Measurements from ENCODE around the gene HTR3B.

The HTR3B gene

GRCh38 chr11:113880971-113881370 is 23.6 kb upstream of the HTR3B start:
- TF ChIP-seq EZH2phosphoT487 (IDR thresholded peaks at IDR 0.05; ENCODE audit: borderline replicate concordance) (no peak), CTCF (conservative IDR thresholded peaks at IDR 0.05; ENCODE audit: low read length) (no peak)
- Histone ChIP-seq H3K9ac (ENCODE audit: low read depth, low read length, poor library complexity, severe bottlenecking) (no peak overlapping the region), H3K9me2 (replicated peaks; ENCODE audit: low read depth, low read length) (no peaks in the 10 kb centered on the region), H3K4me1 (ENCODE audit: insufficient read depth, low read length, poor library complexity, severe bottlenecking) (peaks cover 17% of the 10 kb centered on the region), H3F3A (ENCODE audit: low read depth) (no peaks in the 10 kb centered on the region), H3K4me2 (ENCODE audit: low read depth, low read length, poor library complexity, severe bottlenecking) (no peak overlapping the region), H3K79me2 (ENCODE audit: insufficient read depth, low read length) (peaks cover 14% of the 10 kb centered on the region; the same call in 1 of the 2 replicates), H3K36me3 (ENCODE audit: insufficient read depth, low read length) (no peaks in the 10 kb centered on the region), H4K20me1 (ENCODE audit: insufficient read depth, low read length, poor library complexity, severe bottlenecking) (no peaks in the 10 kb centered on the region), H3K9me3 (ENCODE audit: insufficient read depth, low read depth, low read length) (no peaks in the 10 kb centered on the region), H3K4me3 (ENCODE audit: low read length, poor library complexity, severe bottlenecking) (no peak overlapping the region), H3K27me3 (ENCODE audit: insufficient read depth, low read length, poor library complexity, severe bottlenecking) (no peaks in the 10 kb centered on the region), H2AFZ (ENCODE audit: low read length) (no peak overlapping the region)

DNA sequence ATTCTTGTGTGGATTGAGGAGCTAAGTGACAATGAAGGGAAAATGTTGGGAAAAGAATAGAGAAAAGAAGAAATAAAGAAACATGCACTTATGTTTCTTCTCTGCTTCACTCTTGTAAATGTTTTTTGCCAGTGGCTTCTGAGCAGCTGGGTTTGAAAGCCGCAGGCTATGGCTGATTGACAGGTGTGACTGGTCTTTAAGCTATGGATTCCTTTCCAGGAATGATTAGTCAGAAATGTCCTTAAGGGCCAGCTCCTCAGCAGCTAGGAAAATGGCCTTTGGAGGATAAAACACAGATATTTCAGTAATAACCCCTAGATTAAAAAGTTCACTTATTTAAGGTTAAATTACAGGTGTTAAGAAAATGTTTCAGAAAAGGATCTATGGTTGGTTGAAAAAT is 22.7 kb upstream of the HTR3B start:
- no peak overlapping the region for H3K4me3 ChIP-seq (ENCODE audit: low read length, poor library complexity, severe bottlenecking)
- H4K20me1 ChIP-seq (ENCODE audit: insufficient read depth, low read length, poor library complexity, severe bottlenecking), result no peaks in the 10 kb centered on the region
- no peak overlapping the region for H3K9ac ChIP-seq (ENCODE audit: low read depth, low read length, poor library complexity, severe bottlenecking)
- H3K9me2 ChIP-seq (replicated peaks; ENCODE audit: low read depth, low read length), result no peaks in the 10 kb centered on the region
- peaks cover 11% of the 10 kb centered on the region for H3K4me1 ChIP-seq (ENCODE audit: insufficient read depth, low read length, poor library complexity, severe bottlenecking)
- no peak overlapping the region for H2AFZ ChIP-seq (ENCODE audit: low read length)
- no peaks in the 10 kb centered on the region for H3F3A ChIP-seq (ENCODE audit: low read depth)
- H3K36me3 ChIP-seq (ENCODE audit: insufficient read depth, low read length), result no peaks in the 10 kb centered on the region
- no peak for TF ChIP-seq CTCF (conservative IDR thresholded peaks at IDR 0.05; ENCODE audit: low read length)
- TF ChIP-seq EZH2phosphoT487 (IDR thresholded peaks at IDR 0.05; ENCODE audit: borderline replicate concordance), result no peak
- no peaks in the 10 kb centered on the region for H3K27me3 ChIP-seq (ENCODE audit: insufficient read depth, low read length, poor library complexity, severe bottlenecking)
- no peak overlapping the region for H3K4me2 ChIP-seq (ENCODE audit: low read depth, low read length, poor library complexity, severe bottlenecking)
- H3K79me2 ChIP-seq (ENCODE audit: insufficient read depth, low read length), result peaks cover 5% of the 10 kb centered on the region; the same call in 1 of the 2 replicates
- no peaks in the 10 kb centered on the region for H3K9me3 ChIP-seq (ENCODE audit: insufficient read depth, low read depth, low read length)

DNA sequence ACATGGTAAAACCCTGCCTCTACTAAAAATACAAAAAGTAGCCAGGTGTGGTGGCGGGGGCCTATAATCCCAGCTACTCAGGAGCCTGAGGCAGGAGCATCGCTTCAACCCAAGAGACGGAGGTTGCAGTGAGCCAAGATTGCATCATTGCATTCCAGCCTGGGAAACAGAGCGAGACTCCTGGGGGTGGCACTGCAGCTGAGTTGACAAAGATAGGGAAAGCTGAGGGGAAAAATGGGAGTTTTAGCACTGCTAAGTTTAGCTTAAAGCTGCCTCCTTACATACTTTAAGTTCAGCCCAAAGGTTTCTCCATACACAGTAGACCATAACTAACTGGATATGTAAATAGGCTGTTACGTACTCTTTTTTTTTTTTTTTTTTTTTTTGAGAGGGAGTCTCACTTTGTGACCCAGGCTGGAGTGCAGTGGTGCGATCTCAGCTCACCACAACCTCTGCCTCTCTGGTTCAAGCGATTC is 20.2 kb upstream of the HTR3B start:
- Histone ChIP-seq H4K20me1 (ENCODE audit: insufficient read depth, low read length, poor library complexity, severe bottlenecking) (no peaks in the 10 kb centered on the region), H3K4me3 (ENCODE audit: low read length, poor library complexity, severe bottlenecking) (no peak overlapping the region), H3K79me2 (ENCODE audit: insufficient read depth, low read length) (no peaks in the 10 kb centered on the region), H2AFZ (ENCODE audit: low read length) (no peak overlapping the region), H3K4me1 (ENCODE audit: insufficient read depth, low read length, poor library complexity, severe bottlenecking) (no peaks in the 10 kb centered on the region), H3K9ac (ENCODE audit: low read depth, low read length, poor library complexity, severe bottlenecking) (no peak overlapping the region), H3K27me3 (ENCODE audit: insufficient read depth, low read length, poor library complexity, severe bottlenecking) (no peaks in the 10 kb centered on the region), H3K9me2 (replicated peaks; ENCODE audit: low read depth, low read length) (no peaks in the 10 kb centered on the region), H3K9me3 (ENCODE audit: insufficient read depth, low read depth, low read length) (no peaks in the 10 kb centered on the region), H3K4me2 (ENCODE audit: low read depth, low read length, poor library complexity, severe bottlenecking) (no peak overlapping the region), H3K36me3 (ENCODE audit: insufficient read depth, low read length) (no peaks in the 10 kb centered on the region), H3F3A (ENCODE audit: low read depth) (no peaks in the 10 kb centered on the region)
- TF ChIP-seq CTCF (conservative IDR thresholded peaks at IDR 0.05; ENCODE audit: low read length) (no peak), EZH2phosphoT487 (IDR thresholded peaks at IDR 0.05; ENCODE audit: borderline replicate concordance) (no peak)
